ENCODE measurements around the gene LRRC43.

DNA sequence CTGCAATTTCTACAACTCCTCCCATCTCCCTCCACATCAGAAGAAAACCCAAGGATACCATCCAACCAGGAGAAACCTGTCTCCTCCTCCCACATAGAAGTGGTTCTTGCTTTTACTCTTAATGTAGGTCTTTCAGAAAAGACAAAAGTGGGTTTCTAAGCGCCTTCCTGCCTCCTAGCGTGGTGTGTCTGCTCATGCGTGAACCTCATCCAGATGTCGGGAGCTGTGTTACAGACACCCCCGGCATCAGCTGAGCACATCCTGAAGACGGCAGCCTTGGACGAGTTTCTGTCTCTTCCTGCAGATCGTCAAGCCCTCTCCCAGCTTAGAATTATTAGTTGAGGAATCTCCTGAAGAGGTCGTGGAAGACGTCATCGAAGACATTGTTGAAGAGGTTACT lies 9.5 kb downstream of the LRRC43 start:
- TF ChIP-seq CTCF (IDR thresholded peaks at IDR 0.05; ENCODE audit: poor library complexity, severe bottlenecking) (no peak), TAF1 (IDR thresholded peaks at IDR 0.05; ENCODE audit: low read depth) (no peak)

All from neural cell (in vitro differentiated cells).